Prostate gland (tissue), 2 donors: ENCODE measurements around the gene PTPRG. TPM values are rescaled to one million over a fixed set of nuclear protein-coding genes. Genes with fewer than 3 reads are reported as not detected.

Experiments used
- DNase-seq: peaks from one replicate; pipeline ENCODE4 v3.0.0-alpha.2; 2019; ENCODE audit warnings: low spot score
- H3K27ac ChIP-seq, 2 donors: fragments of 200-600 bp; sonication (generic); 2 replicates each; pipeline ENCODE4 v1.5.1; 2017 to 2019
- H3K27me3 ChIP-seq: fragments of 200-600 bp; sonication (generic); replicated peaks from 2 replicates; pipeline ENCODE4 v1.5.1; 2019; ENCODE audit not compliant: insufficient read depth
- H3K36me3 ChIP-seq, 2 donors: fragments of 200-600 bp; sonication (generic); 1 replicate in 1 of 2; 2 replicates in 1 of 2; pipeline versions ENCODE4 v1.5.1 to v1.8.1; 2017 to 2019
- H3K4me1 ChIP-seq: fragments of 200-600 bp; sonication (generic); replicated peaks from 2 replicates; pipeline ENCODE4 v1.5.1; 2019
- H3K4me3 ChIP-seq, 2 donors: fragments of 200-600 bp; sonication (generic); 2 replicates each; pipeline ENCODE4 v1.5.1; 2017 to 2019
- H3K9me3 ChIP-seq: fragments of 200-600 bp; sonication (generic); 2 replicates; pipeline ENCODE4 v1.5.1; 2017
- POLR2A ChIP-seq: fragments of 450-650 bp; IDR thresholded peaks from one replicate; pipeline ENCODE4 v1.6.1; 2016; ENCODE audit warnings: antibody characterized with exemption, mild to moderate bottlenecking
- POLR2AphosphoS5 ChIP-seq: sonication (generic); formaldehyde crosslinking; IDR thresholded peaks from one replicate; pipeline ENCODE4 v1.6.1; 2017; ENCODE audit warnings: antibody characterized with exemption
- WGBS: methylation state at CpG from one replicate; pipeline ENCODE4 v1.1.5; 2018; 5-methylcytosine and 5-hydroxymethylcytosine counted together
- intact Hi-C: fragments of 100-400 bp; cut with DNase I; formaldehyde crosslinking; loops from one replicate; pipeline ENCODE4 v1.14.2; 2022
- total RNA-seq, 2 donors: library from RNA; depleted of rRNA; stranded (reverse); fragments of >200 nt; gene quantifications; one replicate each; pipeline ENCODE4 v1.1.0, GENCODE V29; 2016
- TF ChIP-seq, protein P1 (sequence below), 4 experiments: fragments of 200-600 bp in 2 of 4; fragments of 450-650 bp in 2 of 4; sonication (generic) in 2 of 4; IDR thresholded peaks; 1 replicate in 3 of 4; 2 replicates in 1 of 4; pipeline ENCODE4 v1.5.1; 2016 to 2019; ENCODE audit warnings: antibody characterized with exemption in 4 of 4, mild to moderate bottlenecking in 2 of 4, moderate library complexity in 2 of 4

PTPRG gene
- total RNA-seq, 2 donors from 2014 or later, result 22.0 to 78.6 TPM

DNA sequence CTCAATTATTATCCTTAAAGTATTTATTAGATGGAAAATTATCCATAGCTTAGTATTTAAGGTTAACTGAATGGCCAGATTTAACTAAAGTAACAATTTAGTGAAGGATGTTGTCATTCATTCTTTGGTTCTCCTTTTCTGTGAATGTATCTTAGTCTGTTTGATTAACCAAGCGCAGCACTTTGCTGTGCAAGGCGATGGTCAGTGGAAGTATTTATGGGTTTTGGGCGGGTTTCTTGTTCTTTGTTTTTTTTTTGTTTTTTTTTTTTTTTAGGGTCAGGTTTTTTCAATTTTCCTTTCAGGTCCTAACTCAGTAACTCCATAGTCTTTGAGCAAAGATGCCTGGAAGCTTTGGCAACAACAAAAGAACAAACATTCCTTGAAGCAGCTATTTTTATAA is 328.8 kb downstream of the PTPRG start:
- H3K4me1 ChIP-seq, result no peaks in the 10 kb centered on the region
- no peak overlapping the region for H3K27ac ChIP-seq
- DNase-seq, result no peak
- no peaks in the 10 kb centered on the region for H3K36me3 ChIP-seq
- intact Hi-C loops, result no loop called here
- H3K4me3 ChIP-seq, result no peak overlapping the region
- H3K27me3 ChIP-seq, result no peaks in the 10 kb centered on the region
- no peaks in the 10 kb centered on the region for H3K9me3 ChIP-seq
- WGBS, result 53% methylated on average over 3 of the region's 3 CpGs
- TF ChIP-seq POLR2AphosphoS5, result no peak
- TF ChIP-seq, protein P1, sequence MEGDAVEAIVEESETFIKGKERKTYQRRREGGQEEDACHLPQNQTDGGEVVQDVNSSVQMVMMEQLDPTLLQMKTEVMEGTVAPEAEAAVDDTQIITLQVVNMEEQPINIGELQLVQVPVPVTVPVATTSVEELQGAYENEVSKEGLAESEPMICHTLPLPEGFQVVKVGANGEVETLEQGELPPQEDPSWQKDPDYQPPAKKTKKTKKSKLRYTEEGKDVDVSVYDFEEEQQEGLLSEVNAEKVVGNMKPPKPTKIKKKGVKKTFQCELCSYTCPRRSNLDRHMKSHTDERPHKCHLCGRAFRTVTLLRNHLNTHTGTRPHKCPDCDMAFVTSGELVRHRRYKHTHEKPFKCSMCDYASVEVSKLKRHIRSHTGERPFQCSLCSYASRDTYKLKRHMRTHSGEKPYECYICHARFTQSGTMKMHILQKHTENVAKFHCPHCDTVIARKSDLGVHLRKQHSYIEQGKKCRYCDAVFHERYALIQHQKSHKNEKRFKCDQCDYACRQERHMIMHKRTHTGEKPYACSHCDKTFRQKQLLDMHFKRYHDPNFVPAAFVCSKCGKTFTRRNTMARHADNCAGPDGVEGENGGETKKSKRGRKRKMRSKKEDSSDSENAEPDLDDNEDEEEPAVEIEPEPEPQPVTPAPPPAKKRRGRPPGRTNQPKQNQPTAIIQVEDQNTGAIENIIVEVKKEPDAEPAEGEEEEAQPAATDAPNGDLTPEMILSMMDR (IDR thresholded peaks at IDR 0.05), result no peak
- TF ChIP-seq POLR2A, result no peak

DNA sequence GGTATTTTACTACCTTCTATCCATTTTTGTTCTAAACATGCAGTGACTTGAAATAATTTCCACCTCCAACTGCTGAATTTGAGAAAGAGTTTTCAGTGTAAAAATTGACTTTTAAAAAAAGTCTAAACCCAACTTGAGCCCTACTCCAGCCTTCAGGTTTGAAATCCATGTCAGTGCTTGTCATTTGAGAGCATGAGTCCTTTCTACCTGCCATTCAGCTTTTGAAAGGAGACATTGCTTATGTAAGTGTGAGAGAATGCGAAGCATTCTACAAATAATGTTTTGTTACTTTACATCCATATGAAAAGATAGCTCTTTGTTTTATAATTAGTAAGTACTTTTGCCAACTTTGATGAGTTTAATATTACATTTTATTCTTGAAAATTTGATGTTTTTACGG is 329.2 kb downstream of the PTPRG start:
- no peak for TF ChIP-seq POLR2A
- TF ChIP-seq, protein P1 (IDR thresholded peaks at IDR 0.05), result no peak
- no peak for TF ChIP-seq POLR2AphosphoS5
- 93% methylated on average over 2 of the region's 2 CpGs for WGBS
- Histone ChIP-seq H3K36me3 (no peaks in the 10 kb centered on the region), H3K4me3 (no peak overlapping the region), H3K27ac (no peak overlapping the region), H3K27me3 (no peaks in the 10 kb centered on the region), H3K9me3 (no peaks in the 10 kb centered on the region), H3K4me1 (no peaks in the 10 kb centered on the region)
- DNase-seq, result no peak
- intact Hi-C loops, result no loop called here

DNA sequence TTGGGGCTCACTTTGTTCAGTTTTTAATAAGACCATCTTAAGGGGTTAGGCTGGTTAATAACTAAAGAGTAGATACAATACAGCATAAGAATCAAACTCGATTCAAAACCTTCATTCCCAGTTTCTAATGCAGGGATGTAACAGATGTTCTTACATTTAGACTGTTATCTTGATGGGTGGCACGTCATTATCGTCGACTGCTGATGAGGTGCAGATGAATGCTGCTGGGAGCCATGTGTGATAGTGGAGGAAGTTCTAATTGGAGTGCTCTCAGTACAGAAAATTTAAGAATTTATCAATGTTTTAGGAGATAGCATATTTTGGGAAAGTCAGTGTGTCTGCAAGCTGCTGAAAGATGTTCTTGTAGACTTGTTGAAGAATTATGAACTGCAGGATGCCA is 331.5 kb downstream of the PTPRG start:
- Histone ChIP-seq H3K4me3 (no peak overlapping the region), H3K27ac (no peak overlapping the region), H3K27me3 (no peaks in the 10 kb centered on the region), H3K36me3 (no peaks in the 10 kb centered on the region), H3K9me3 (no peaks in the 10 kb centered on the region), H3K4me1 (no peaks in the 10 kb centered on the region)
- DNase-seq, result no peak
- intact Hi-C loops, result no loop called here
- TF ChIP-seq POLR2AphosphoS5, result no peak
- TF ChIP-seq, protein P1 (IDR thresholded peaks at IDR 0.05), result no peak
- no peak for TF ChIP-seq POLR2A
- 80% methylated on average over 4 of the region's 4 CpGs for WGBS

DNA sequence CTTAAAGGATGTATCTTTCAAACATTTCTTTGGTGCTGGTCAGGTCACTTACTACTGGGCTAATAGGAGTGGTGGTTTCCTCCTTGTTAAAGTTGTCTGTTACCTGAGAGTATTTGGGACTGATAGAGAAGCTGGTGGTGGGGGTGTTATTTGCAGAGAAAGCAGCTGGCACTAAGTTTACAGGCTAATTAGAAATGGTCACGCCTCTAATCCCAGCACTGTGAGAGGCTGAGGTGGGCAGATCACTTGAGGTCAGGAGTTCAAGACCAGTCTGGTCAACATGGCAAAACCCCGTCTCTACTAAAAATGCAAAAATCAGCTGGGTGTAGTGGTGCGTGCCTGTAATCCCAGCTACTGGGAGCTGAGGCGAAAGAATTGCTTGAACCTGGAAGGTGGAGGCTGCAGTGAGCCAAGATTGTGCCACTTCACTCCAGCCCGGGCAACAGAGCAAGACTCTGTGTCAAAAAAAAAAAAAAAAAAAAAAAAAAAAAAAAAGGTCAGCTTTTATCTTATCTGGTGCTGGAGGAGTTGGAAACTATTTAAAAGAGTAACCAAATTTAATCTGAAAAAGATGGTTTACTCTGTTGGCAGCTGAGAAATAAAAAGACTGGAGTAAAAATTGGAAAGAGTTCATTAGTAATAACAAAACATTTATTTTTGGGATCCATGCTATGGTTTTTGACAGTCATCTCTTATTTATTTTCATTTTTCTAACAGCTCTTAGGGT is 332.6 kb downstream of the PTPRG start:
- no peak overlapping the region for H3K4me3 ChIP-seq
- no peaks in the 10 kb centered on the region for H3K27me3 ChIP-seq
- TF ChIP-seq POLR2AphosphoS5 (no peak), POLR2A (no peak)
- TF ChIP-seq, protein P1 (IDR thresholded peaks at IDR 0.05), result no peak
- intact Hi-C loops, result no loop called here
- DNase-seq, result no peak
- no peak overlapping the region for H3K27ac ChIP-seq
- 76% methylated on average over 5 of the region's 5 CpGs for WGBS
- H3K36me3 ChIP-seq, result no peaks in the 10 kb centered on the region
- H3K4me1 ChIP-seq, result no peaks in the 10 kb centered on the region
- H3K9me3 ChIP-seq, result no peaks in the 10 kb centered on the region
